Measurements from ENCODE around the gene FOXL1.
A peak's percentile ranks its signal among the peaks of the same experiment; 100 is the strongest.

Gene FOXL1

DNA sequence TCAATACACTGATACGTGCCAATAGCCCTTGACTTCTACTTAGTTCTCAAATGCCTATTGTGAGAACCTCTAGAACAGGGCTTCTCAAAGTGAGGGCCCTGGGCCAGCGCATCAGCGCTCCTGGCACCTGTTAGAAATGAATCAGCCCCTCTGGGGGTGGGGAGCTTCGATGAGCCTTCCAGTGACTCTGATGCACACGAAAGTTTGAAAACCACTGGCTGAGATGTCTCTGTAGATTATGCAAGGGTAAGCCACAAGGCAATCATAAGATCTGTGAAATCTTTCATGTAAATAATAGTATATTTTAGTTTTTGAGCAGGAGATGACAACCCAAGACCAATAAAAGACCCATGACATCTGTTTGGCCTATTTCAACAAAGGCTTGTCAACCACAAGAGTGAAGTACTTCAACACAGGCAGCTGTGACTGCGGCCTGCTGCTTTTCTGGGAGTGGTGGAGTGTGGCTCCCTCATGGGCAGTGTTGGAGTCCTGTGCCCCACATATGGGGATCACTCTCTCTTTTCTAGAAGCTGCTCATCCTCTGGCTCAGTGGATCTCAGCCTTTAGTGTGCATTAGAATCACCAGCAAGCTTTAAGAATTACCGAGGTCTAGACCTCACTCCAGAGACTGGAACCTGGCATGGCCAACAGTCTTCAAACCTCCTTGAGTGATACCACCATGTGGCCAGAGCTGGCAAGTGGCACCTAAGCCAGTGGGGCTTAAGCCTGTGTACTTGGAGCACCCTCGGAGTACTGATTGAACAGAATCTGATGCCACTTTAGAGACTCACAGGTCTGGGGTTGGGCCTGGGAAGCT lies 29.1 kb upstream of the FOXL1 start:
- no peak for DNase-seq (ENCODE audit: low read depth in 2 of 2)

GRCh38 chr16:86549893-86550190 lies 28.5 kb upstream of the FOXL1 start:
- DNase-seq (ENCODE audit: low read depth in 2 of 2): no peak

- no peak for DNase-seq (ENCODE audit: low read depth in 2 of 2)
These were observed 28.1 kb upstream of the FOXL1 start for GRCh38 chr16:86550281-86550680.

- DNase-seq (ENCODE audit: low read depth in 2 of 2): no peak
These were observed 25.0 kb upstream of the FOXL1 start for GRCh38 chr16:86553356-86553755.

DNA sequence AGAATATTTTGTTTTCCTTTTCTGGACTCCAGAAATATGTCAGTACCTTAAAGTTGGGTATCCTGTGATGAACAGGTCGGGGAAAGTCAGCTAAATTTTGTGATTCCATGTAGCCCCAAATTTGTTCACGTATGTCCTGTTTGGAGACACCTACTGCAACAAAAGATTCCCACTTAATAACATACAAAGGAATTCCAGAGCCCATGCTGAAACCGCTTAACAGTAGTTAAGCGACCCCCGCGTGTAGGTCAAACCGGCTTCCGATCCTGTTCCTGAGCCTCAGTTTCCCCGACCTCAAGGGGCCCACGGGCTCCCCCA lies 23.8 kb upstream of the FOXL1 start:
- DNase-seq (ENCODE audit: low read depth in 2 of 2): no peak

DNA sequence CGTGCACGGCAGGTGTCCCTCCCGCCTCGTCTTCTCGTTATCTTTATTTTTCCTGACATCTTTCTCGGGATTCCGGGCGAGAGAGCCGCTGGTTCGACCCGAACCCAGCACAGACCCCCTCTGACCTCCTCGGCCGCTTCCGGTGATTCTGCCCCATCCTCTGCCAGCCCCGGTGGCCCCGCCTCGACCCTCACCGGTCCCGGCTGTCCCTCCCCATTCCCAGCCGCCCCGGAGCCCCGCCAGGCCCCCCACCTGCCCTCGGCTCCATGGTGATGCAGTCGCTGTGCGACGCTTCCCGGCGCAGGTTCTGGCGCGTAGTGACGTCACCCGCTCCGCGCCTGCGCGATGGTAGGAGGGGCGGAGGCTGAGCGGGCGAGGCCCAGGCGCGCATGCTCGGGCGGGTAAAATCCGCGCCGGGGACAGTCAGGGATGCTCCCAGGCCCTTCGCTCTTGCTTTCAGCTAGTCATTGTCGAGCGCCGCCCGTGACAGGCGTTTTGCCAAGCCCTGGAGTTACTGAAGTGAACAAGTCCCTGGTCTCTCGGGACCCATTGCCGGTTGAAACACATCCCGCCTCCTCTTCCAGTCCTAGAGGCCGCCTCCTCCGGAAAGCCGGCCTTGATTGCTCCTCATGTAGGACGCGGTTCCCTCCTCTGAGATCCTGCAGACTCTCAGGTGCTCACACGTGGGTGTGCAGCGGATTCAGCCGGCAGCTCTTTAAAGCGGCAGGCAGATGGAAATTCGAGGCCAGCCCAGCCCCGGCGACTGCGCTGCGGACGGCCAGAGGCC lies 23.2 kb upstream of the FOXL1 start, which contains the start of gene MTHFSD:
TSS of gene MTHFSD (minus strand) at position 319 of the 787 bp plus-strand sequence. CDS start at position 268, 51 bp downstream.
- DNase-seq (ENCODE audit: low read depth in 2 of 2): peak; percentile 85 to 94

DNA sequence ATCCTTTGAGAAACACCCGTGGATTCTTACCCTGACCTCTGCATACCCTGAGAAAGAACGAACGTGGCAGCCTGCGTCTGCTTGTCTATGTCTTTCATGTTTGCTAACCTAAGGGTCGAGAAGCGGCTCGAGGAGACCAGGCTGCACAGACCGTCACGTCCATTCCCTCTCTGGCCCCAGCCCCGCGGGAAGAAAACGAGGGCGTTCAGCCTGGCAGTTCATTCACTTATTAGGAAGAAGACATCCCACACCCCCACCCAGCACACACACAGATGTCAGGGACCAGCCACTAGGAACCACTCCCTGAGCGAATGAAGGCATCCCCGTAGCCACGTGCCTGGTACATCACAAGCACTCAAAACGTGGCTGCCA lies 22.7 kb upstream of the FOXL1 start:
- no peak for DNase-seq (ENCODE audit: low read depth in 2 of 2)

- DNase-seq (ENCODE audit: low read depth in 2 of 2): no peak
These were observed 21.8 kb upstream of the FOXL1 start for GRCh38 chr16:86556576-86556975.

- DNase-seq (ENCODE audit: low read depth in 2 of 2): no peak
These were observed 20.8 kb upstream of the FOXL1 start for GRCh38 chr16:86557587-86557986.

DNA sequence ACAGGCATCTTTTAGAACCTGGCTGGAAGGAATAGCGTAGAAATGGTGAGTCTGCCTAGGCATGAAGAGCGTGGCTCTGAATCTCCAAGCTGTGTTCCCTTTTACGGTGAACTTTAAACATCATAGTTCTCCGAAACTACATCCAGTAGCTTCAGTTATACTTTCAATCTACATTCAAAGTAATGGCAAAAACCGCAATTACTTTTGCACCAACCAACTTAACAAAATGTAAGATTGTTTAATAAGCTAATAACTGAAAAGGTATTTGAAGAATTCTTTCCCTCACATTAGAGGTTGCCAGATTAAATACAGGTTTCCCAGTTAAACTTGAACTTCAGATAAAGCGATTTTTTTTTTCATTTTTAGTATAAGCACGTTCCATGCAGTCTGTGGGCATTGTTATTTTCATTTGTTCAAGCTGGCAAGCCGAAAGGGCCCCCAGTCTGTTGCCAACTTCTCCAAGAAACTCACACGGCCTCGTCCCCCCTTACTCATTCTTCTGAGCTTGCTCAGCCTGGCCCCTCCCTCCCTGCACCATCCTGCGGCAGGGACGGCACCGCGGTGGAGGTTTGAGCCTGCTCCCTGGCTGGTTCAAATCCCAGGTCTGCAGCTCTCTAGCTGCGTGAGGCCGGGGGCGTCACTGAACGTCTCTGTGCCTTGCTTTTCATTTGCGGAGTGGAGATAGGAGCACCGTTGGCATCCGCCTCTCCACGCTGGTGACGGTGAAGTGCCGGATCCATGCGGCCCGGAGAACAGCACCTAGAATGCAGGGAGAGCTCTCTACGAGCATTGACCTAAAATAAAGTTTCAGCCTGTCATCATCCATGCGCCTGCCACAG lies 19.8 kb upstream of the FOXL1 start:
- no peak for DNase-seq (ENCODE audit: low read depth in 2 of 2)

GRCh38 chr16:86559802-86560305 lies 18.5 kb upstream of the FOXL1 start:
- no peak for DNase-seq (ENCODE audit: low read depth in 2 of 2)

DNA sequence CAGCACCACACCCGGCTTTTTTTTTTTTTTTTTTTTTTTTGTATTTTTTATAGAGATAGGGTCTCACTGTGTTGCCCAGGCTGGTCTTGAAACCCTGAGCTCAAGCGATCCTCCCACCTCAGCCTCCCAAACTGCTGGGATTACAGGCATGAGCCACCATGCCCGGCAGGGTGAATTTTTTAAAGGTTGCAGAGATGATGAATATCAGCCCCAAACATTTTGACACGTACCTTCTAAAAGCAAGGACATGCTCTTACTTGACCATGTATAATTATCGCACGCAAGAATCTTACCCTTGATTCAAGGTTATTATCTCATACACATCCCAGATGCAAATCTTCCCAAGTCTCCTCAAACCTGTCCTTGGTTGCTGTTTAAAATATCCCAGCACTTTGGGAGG lies 16.0 kb upstream of the FOXL1 start:
- DNase-seq (ENCODE audit: low read depth in 2 of 2): no peak

GRCh38 chr16:86563469-86564345 lies 14.6 kb upstream of the FOXL1 start:
- peak; percentile 50 to 74 for DNase-seq (ENCODE audit: low read depth in 2 of 2)

- no peak for DNase-seq (ENCODE audit: low read depth in 2 of 2)
These were observed 13.1 kb upstream of the FOXL1 start for GRCh38 chr16:86565181-86565631.

DNA sequence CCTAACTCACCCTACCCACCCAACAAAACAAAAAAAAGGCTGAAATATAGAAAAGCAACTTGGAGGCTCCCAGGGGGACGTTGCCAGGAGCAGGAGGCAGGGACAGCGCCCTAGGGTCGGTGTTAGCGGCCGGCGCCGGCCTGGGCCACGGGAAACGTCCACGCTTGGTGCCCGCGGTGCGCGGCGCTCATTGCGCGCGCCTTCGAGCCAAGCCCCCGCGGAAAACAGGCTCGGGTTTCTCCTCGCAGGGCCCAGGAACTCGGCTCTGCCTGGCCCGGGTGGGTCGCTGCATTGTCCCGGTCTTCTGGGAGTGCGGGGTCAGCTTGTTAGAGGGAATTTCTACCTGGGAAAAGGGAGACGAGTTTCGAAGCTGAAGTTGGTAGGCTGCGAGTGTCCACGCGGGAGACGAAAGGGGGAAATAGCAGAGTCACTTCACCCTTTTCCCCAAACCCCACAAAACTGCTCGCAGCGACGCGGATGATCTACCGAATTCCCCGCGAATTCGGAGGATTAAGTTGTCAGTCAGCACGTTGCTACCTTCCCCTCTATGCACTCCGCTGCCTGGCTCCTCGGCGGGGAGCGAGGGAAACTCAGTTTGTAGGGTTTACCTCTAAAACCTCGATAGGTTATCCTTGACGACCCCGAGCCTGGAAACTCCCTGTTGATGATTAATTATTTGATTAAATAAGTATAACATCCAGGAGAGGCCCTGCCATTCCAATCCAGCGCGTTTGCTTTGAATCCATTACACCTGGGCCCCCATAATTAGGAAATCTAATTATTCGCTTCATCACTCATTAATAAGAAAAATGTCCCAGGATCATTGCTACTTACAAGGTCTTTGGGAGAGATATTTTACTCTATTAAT lies 12.5 kb upstream of the FOXL1 start:
- no peak for DNase-seq (ENCODE audit: low read depth in 2 of 2)

DNA sequence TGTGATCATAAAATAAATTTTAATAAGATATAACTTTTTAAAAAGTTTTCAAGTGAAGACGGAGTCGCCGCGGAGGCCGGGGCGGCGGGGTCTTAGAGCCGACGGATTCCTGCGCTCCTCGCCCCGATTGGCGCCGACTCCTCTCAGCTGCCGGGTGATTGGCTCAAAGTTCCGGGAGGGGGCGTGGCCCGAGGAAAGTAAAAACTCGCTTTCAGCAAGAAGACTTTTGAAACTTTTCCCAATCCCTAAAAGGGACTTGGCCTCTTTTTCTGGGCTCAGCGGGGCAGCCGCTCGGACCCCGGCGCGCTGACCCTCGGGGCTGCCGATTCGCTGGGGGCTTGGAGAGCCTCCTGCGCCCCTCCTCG lies 11.8 kb upstream of the FOXL1 start, which contains the start of gene FOXC2:
TSS of gene FOXC2 (plus strand) at position 229 of the 365 bp plus-strand sequence. CDS start 507 bp downstream, outside the sequence.
- no peak for DNase-seq (ENCODE audit: low read depth in 2 of 2)

DNA sequence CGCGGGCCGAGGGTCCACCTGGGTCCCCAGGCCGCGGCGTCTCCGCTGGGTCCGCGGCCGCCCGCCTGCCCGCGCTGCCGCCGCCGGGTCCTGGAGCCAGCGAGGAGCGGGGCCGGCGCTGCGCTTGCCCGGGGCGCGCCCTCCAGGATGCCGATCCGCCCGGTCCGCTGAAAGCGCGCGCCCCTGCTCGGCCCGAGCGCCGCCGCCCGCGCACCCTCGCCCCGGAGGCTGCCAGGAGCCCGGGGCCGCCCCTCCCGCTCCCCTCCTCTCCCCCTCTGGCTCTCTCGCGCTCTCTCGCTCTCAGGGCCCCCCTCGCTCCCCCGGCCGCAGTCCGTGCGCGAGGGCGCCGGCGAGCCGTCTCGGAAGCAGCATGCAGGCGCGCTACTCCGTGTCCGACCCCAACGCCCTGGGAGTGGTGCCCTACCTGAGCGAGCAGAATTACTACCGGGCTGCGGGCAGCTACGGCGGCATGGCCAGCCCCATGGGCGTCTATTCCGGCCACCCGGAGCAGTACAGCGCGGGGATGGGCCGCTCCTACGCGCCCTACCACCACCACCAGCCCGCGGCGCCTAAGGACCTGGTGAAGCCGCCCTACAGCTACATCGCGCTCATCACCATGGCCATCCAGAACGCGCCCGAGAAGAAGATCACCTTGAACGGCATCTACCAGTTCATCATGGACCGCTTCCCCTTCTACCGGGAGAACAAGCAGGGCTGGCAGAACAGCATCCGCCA lies 11.2 kb upstream of the FOXL1 start:
- no peak for DNase-seq (ENCODE audit: low read depth in 2 of 2)

GRCh38 chr16:86567701-86568581 lies 10.4 kb upstream of the FOXL1 start:
- DNase-seq (ENCODE audit: low read depth in 2 of 2): no peak

All from stimulated activated CD8-positive, alpha-beta memory T cell treated with anti-CD3 and anti-CD28 coated beads, Interleukin-15, amount 100 ng/mL, for 4 hours (primary cell).